Right atrium auricular region (tissue), 2 donors: ENCODE results near the gene NONO. TPM values are rescaled to one million over a fixed set of nuclear protein-coding genes. Genes with fewer than 3 reads are reported as not detected.

Source experiments
- DNase-seq: peaks from one replicate; pipeline ENCODE4 v3.0.0-alpha.2; 2019; ENCODE audit warnings: low spot score
- H3K27ac ChIP-seq, 2 donors: fragments of 200-600 bp; sonication (generic); 1 replicate in 1 of 2; 2 replicates in 1 of 2; pipeline ENCODE4 v1.5.1; 2016 to 2019
- H3K27me3 ChIP-seq, 2 donors: fragments of 200-600 bp; sonication (generic); one replicate each; pipeline versions ENCODE4 v1.5.1 to v1.6.0; 2017 to 2019
- H3K36me3 ChIP-seq: fragments of 200-600 bp; sonication (generic); one replicate; pipeline ENCODE4 v1.5.1; 2016
- H3K4me1 ChIP-seq, 2 donors: fragments of 200-600 bp; sonication (generic); one replicate each; pipeline versions ENCODE4 v1.5.1 to v1.6.0; 2017 to 2019
- H3K4me3 ChIP-seq, 2 donors: fragments of 200-600 bp; sonication (generic); 1 replicate in 1 of 2; 2 replicates in 1 of 2; pipeline ENCODE4 v1.5.1; 2017 to 2019; ENCODE audit warnings: mild to moderate bottlenecking in 1 of 2, moderate library complexity in 1 of 2
- H3K9me3 ChIP-seq, 2 donors: fragments of 200-600 bp; sonication (generic); one replicate each; pipeline ENCODE4 v1.5.1; 2019
- total RNA-seq, 2 donors: library from RNA; depleted of rRNA; stranded (reverse); fragments of >200 nt; gene quantifications; one replicate each; pipeline ENCODE4 v1.1.0, GENCODE V29; 2016
- TF ChIP-seq, protein P1 (sequence below), 2 donors: fragments of 200-600 bp; sonication (generic); IDR thresholded peaks; one replicate each; pipeline ENCODE4 v1.5.1; 2019; ENCODE audit warnings: antibody characterized with exemption in 2 of 2

Gene NONO
- total RNA-seq, 2 donors from 2014 or later, result 110 to 120 TPM

DNA sequence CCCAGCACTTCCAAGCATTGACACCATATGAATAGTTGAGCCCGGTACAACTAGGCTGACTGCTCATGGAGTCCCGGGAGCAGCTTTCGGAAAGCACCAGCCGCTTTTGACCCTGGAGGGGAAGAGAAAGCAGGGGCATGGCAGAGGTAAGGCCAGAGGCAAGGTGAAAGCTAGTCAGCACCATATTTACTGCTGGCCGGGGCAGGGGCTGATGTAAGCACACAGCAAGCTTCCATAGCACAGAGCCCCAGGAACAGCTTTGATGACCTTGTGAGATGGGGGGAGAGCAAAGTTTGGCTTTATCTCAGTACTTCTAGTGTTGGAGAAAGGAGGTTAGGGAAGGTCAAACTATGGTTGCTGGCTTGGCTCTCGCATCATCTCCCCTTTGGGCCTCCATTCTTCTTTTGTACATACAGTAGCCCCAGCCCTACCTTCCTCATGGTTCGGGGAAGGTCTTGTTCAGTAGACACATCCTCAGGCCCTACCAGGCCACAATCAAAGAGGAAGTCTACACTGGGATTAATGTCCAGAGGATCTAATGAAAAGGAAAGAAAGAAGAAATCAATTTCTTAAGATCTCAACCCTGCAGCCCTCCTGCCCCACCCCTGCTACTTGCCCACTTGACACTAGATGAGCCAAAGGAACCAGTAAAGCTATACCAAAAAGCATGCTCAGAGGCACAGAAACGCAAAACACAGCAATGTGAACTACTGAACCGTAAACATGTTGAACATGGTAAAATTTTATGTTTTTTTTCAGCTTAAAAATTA, 38.9 kb upstream of the NONO start:
- peaks cover 25% of the 10 kb centered on the region for H3K36me3 ChIP-seq
- no peaks in the 10 kb centered on the region for H3K9me3 ChIP-seq
- no peak overlapping the region for H3K4me3 ChIP-seq
- no peak for DNase-seq
- no peak overlapping the region for H3K27ac ChIP-seq
- H3K4me1 ChIP-seq, result no peaks in the 10 kb centered on the region
- TF ChIP-seq, protein P1, sequence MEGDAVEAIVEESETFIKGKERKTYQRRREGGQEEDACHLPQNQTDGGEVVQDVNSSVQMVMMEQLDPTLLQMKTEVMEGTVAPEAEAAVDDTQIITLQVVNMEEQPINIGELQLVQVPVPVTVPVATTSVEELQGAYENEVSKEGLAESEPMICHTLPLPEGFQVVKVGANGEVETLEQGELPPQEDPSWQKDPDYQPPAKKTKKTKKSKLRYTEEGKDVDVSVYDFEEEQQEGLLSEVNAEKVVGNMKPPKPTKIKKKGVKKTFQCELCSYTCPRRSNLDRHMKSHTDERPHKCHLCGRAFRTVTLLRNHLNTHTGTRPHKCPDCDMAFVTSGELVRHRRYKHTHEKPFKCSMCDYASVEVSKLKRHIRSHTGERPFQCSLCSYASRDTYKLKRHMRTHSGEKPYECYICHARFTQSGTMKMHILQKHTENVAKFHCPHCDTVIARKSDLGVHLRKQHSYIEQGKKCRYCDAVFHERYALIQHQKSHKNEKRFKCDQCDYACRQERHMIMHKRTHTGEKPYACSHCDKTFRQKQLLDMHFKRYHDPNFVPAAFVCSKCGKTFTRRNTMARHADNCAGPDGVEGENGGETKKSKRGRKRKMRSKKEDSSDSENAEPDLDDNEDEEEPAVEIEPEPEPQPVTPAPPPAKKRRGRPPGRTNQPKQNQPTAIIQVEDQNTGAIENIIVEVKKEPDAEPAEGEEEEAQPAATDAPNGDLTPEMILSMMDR (IDR thresholded peaks at IDR 0.05), result no peak
- H3K27me3 ChIP-seq, result no peaks in the 10 kb centered on the region

DNA sequence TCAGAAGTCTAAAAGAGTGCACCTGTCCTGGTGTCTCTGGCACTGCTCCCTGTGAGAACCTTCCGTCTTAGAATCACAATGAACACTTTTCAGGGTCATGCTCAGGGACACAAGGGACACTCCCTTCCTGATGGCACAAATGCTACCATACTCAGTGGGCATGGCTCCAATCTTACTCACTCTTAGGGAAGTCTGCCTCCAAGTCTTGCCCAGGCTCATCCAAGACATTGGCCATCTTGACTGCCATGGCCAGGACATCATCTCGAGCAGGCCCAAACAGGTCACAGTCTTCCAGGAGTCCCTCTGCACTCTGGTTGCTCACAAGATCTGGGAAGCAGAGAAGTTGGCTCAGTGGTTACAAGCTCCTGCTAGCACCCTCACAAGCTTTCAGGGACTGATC, 38.3 kb upstream of the NONO start:
- Histone ChIP-seq H3K9me3 (no peaks in the 10 kb centered on the region), H3K4me3 (no peak overlapping the region), H3K27me3 (no peaks in the 10 kb centered on the region), H3K4me1 (no peaks in the 10 kb centered on the region), H3K36me3 (peaks cover 26% of the 10 kb centered on the region), H3K27ac (no peak overlapping the region)
- DNase-seq, result no peak
- TF ChIP-seq, protein P1 (IDR thresholded peaks at IDR 0.05), result no peak

DNA sequence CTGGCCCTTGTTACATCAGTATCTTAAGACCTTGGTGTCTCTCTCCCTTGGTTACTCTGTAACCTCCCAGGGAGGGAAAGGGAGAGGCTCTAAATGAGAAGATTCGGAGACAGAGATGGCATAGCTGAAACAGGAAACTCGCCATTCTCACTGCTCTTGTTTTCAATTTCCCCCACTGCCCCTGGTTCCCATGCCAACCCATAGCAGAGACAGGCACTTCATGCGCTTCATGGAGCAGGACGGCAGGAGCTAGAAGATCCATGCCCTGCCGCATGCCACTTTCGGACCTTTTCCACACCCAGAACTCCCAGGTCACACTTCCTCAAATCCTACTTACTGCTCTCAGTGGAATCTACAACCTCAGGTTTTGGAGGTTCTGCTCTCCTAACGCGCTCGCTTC, 32.6 kb upstream of the NONO start:
- Histone ChIP-seq H3K4me3 (no peak overlapping the region), H3K9me3 (no peaks in the 10 kb centered on the region), H3K36me3 (peaks cover 13% of the 10 kb centered on the region), H3K4me1 (peaks cover 0 to 15% of the 10 kb centered on the region in 2 donors), H3K27ac (no peak overlapping the region), H3K27me3 (no peaks in the 10 kb centered on the region)
- TF ChIP-seq, protein P1 (IDR thresholded peaks at IDR 0.05), result no peak
- DNase-seq, result no peak

DNA sequence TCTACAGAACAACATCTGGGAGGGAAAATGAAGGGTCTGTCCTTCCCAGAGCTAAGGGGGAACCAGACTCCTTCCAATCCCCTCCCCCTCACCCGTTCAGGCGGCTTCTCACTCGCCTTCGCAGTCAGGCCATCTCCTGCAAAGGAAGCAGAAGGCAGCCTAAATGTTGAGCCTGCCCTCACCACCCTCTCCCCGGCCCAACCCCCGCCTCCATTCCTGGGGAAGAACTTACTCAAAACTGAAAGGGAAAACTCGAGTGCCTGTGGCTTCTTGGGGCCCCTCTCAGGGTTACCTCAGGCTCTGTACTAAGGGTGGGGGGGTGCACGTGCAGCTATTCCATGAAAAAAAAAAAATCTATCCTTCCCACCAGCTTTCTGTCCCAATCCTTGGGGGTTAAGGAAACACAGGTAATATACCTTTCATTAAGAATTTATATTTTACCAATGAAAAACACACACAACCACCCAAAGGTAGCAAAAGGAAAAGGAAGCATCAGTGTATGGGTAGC, 31.9 kb upstream of the NONO start:
- Histone ChIP-seq H3K27me3 (no peaks in the 10 kb centered on the region), H3K9me3 (no peaks in the 10 kb centered on the region), H3K4me1 (peaks cover 0 to 15% of the 10 kb centered on the region in 2 donors), H3K4me3 (no peak overlapping the region), H3K27ac (no peak overlapping the region), H3K36me3 (peaks cover 13% of the 10 kb centered on the region)
- no peak for DNase-seq
- TF ChIP-seq, protein P1 (IDR thresholded peaks at IDR 0.05), result no peak

DNA sequence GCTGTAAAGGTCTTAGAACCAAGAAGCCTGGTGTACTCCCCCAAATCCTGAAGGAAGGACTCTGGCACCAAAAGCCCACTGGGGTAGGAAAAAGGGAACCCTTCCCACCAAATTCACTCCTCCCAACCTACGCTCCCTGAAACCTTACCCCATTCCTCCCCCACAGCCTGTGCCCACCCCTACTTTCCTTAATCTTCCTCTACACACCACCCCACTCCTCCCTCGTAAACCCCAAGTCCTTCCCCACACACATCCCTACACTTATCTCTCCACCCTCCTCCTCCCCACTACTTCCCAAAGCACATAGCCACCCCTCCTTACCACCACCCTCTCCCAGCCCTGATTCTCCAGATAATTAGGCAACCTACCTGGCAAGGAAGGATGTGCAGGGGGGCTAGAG, 31.2 kb upstream of the NONO start:
- Histone ChIP-seq H3K4me3 (no peak overlapping the region), H3K4me1 (peaks cover 0 to 15% of the 10 kb centered on the region in 2 donors), H3K9me3 (no peaks in the 10 kb centered on the region), H3K27me3 (no peaks in the 10 kb centered on the region), H3K36me3 (peaks cover 7% of the 10 kb centered on the region), H3K27ac (no peak overlapping the region)
- TF ChIP-seq, protein P1 (IDR thresholded peaks at IDR 0.05), result no peak
- DNase-seq, result no peak
